GM20000 (cell line): ENCODE data around the gene BNC1.
A peak's percentile ranks its signal among the peaks of the same experiment; 100 is the strongest.
"Not testable (repeated sequence)": the region's sequence is repeated elsewhere in the genome, so short reads cannot be mapped to it uniquely, and the experiment has no call there.

Source experiments
- DNase-seq: peaks from one replicate; pipeline ENCODE4 v3.0.0; 2012; ENCODE audit warnings: low spot score
- CTCF ChIP-seq: IDR thresholded peaks from 2 replicates; pipeline ENCODE4 v1.5.1; 2012; ENCODE audit warnings: mild to moderate bottlenecking, control low read depth; ENCODE audit errors: extremely low read depth, missing control alignments

BNC1 gene

GRCh38 chr15:83248151-83249029 lies 36.1 kb downstream of the BNC1 start:
- TF ChIP-seq CTCF: peak; percentile 73
- DNase-seq: peak; percentile 40

- no peak for TF ChIP-seq CTCF
- no peak for DNase-seq
Measured at GRCh38 chr15:83243634-83244033, 40.8 kb downstream of the BNC1 start.

GRCh38 chr15:83230242-83230641 lies 54.2 kb downstream of the BNC1 start:
- no peak for TF ChIP-seq CTCF

GRCh38 chr15:83225449-83225848 lies 59.0 kb downstream of the BNC1 start:
- TF ChIP-seq CTCF: no peak
- DNase-seq: no peak

More at GRCh38 chr15:83230242-83230641, 54.2 kb downstream of the BNC1 start:
- no peak for DNase-seq

- DNase-seq: not testable (repeated sequence)
Measured at GRCh38 chr15:83221781-83222180, 62.7 kb downstream of the BNC1 start.

- TF ChIP-seq CTCF: no peak
- no peak for DNase-seq
Measured at GRCh38 chr15:83219026-83219425, 65.4 kb downstream of the BNC1 start.

- no peak for TF ChIP-seq CTCF
- DNase-seq: no peak
Measured at GRCh38 chr15:83215306-83215705, 69.2 kb downstream of the BNC1 start.

GRCh38 chr15:83210619-83211018 lies 73.8 kb downstream of the BNC1 start:
- no peak for TF ChIP-seq CTCF
- DNase-seq: no peak
